NCI-H345 treated with DMSO at 0.1 percent for 48 hours (cell line): ENCODE measurements around the gene MICAL3.
A peak's percentile ranks its signal among the peaks of the same experiment; 100 is the strongest.

Experiments used
- DNase-seq: peaks from one replicate; lab custom pipeline; 2025; ENCODE audit not compliant: unreplicated experiment; lab: John Stamatoyannopoulos, UW

MICAL3 gene

DNA sequence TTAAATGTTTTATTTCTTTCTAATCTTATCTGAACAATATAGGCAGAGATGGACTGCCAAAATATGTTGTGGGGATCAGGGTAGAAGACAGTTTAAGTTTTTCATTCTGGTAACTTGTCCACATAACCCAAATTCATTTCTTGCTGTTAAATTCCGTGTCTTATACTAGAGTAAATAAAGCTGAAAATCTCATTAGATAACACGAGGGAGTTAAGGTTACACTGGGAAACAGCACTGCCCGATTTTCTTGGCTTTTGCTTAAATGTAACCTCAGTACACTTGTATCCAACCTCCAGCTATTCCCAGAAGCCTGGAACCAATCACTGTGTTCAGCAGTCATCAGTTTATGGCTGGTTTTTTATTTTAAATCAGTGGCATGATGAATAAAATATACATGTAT lies 48.2 kb downstream of the MICAL3 start:
- DNase-seq: no peak

DNA sequence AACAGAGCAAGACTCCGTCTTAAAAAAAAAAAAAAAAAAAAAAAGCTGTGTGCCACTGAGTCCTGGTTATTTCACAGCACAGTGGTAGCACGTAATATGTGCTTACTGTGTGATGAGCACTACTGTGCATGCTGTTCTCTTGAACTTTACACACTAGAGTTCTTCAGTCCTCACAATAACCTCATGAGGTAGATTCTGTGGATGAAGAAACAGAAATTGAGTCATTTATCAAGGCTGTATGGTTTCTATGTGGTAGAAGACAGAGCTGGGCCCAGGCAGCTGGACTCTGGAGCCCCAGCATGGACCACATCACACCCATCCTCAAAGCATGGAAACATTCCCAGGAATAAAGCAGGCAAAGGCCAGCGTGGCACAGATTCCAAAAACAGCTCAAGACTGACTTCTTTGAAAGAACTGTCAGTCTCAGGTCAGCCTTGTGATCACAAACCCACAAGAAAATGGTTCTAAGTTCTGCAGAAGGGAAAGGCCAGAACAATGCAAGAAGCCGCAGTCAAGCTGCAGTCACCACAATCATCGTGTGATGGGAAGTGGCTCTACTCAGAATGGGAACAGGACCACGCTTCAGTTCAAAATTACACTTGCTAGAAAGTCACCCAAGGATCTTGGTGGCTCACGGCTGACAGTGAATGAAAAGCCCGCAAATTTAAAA lies 49.5 kb downstream of the MICAL3 start:
- DNase-seq: no peak

DNA sequence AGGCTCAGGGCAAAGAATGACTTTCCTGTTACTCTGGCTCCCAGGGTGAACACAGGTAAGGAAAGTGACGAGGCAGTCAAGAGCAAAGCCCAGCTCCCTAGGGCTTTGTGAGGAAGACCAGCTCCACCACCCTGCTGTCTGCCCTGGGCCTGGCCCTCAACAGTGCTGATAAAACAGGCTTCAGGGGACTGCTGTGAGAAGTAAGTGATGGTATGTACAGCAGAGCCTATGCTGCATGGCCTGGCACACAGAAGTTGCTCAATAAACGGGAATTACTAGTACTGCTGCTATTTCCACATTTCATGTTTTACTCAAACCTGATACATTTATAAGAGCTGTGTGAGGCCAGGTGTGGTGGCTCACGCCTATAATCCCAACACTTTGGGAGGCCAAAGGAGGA lies 50.3 kb downstream of the MICAL3 start:
- DNase-seq: no peak

- DNase-seq: no peak
These were observed 51.1 kb downstream of the MICAL3 start for GRCh38 chr22:17973217-17973616.

GRCh38 chr22:17972385-17973191 lies 51.8 kb downstream of the MICAL3 start:
- DNase-seq: no peak

- no peak for DNase-seq
These were observed 52.6 kb downstream of the MICAL3 start for GRCh38 chr22:17971711-17972110.

GRCh38 chr22:17970201-17970708 lies 54.1 kb downstream of the MICAL3 start:
- no peak for DNase-seq

DNA sequence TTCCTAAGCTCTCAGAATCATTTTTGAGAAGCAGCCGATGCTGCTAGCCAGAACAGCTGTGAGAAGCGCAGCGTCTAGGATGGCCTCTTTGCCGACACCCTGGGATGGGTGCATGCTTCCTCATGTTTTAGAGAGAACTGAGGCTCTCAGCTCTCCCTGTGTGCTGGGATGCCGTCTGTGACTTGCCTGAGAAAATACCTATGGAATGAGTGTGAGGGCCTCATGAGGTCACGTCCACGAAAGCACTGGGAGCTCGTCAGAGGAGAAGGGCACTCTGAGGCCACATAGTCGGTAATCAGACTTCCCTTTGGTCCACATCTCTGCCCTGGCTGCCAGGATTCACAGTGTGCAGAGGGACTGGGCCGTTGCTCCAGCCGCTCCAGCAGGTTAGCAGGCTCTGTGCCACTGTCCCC lies 54.7 kb downstream of the MICAL3 start:
- DNase-seq: no peak

GRCh38 chr22:17968126-17968525 lies 56.2 kb downstream of the MICAL3 start:
- DNase-seq: peak; percentile 34

- no peak for DNase-seq
These were observed 58.0 kb downstream of the MICAL3 start for GRCh38 chr22:17966403-17966717.

GRCh38 chr22:17965538-17966402 lies 58.6 kb downstream of the MICAL3 start:
- DNase-seq: no peak

DNA sequence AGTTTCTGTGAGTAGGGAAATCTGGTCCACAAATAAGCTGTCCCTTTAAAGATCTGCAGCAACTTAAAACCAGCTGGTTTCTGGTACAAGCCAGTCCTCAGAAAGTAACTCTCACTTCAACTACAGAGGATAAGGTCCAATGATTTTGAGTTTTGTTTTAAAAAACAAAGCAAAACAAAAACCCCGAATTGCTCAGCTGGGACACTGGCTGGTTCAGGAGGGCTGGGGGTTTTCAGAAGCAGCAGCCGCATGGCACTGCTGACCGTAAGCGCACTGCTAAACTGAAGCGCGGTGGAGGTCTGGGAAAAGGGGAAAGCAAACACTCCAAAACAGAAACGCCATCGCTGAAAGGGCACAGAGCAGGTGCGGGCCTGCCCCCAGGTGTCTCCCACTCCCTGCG lies 59.7 kb downstream of the MICAL3 start:
- no peak for DNase-seq

- no peak for DNase-seq
These were observed 60.2 kb downstream of the MICAL3 start for GRCh38 chr22:17964156-17964555.

DNA sequence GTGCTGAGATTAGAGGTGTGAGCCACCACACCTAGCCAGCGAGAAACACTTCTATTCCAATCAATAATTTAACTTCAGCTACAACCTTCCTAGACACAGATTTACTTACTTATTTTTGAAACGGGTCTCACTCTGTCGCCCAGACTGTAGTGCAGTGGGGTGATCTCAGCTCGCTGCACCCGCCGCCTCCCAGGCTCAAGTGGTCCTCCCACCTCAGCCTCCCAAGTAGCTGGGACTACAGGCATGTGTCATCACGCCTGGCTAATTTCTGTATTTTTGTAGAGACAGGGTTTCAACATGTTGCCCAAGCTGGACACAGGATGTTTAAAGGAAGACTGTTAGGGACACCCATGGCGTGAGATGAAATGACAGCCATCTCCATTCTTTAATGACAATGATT lies 61.3 kb downstream of the MICAL3 start:
- no peak for DNase-seq

DNA sequence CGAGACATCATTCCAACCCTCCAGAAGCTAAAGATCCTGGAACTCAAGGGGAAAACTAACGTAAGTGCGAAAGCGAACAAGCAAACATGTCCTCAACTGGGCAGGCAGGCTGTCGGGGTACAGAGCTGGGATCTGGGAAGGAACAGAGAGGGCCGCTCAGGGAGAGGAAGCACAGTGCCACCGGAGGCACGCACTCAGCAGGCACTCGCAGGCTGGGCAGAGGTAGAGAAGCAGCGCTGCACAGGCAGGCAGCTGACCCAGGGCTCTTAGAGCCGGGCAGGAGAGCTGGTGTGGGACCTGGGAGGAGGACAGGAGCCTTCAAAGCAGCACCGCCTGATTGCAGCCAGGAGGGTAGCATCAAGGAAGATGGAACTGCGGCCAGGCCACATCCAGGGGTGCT lies 62.2 kb downstream of the MICAL3 start:
- DNase-seq: no peak

DNA sequence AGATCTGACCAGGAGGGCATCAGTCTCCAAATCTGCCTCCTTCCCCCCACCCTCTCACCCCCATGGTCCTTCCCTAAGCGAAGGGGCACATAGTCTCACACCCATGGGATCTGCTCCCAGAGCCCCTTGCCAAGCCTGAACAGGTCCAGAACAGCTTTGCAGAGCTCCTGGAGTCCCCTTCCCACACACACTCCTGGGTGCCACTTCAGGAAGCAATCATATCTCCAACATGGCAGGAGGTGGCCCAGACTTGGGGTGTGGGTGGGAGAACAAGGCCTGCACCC lies 63.0 kb downstream of the MICAL3 start:
- DNase-seq: no peak

DNA sequence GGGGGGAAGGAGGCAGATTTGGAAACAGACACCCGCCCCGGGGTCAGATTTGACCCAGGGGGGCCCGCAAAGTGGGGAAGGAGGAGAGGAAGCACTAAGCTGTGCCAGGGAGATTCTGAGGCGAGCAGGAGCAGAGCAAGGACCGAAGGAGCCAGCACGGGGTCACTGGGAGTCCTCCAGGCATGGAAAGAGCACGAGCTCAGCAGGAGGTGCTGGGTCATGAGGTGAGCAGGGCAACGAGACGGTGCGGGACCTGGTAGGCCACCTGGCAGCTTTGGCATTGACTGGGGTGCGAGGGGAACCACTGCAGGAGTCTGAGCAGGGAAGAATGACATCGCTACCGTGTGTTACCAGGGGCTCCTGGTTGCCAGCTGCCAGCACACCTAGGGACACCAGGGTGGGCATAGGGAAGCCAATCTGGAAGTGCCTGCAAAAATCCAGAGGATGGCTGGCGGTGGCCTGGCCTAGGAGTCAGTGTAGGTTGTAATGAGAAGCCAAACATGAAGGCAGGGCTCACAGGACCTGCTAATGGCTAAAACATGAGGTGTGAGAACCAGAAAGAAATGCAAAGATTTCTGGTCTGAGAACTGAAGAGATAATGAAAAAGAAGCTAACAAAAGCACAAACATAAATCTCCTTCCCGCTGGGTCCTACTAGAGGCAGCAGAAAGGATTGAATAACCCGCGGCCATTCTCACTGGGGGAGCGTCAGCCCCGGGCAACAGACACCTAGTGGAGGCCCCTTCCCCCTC lies 63.5 kb downstream of the MICAL3 start:
- no peak for DNase-seq

DNA sequence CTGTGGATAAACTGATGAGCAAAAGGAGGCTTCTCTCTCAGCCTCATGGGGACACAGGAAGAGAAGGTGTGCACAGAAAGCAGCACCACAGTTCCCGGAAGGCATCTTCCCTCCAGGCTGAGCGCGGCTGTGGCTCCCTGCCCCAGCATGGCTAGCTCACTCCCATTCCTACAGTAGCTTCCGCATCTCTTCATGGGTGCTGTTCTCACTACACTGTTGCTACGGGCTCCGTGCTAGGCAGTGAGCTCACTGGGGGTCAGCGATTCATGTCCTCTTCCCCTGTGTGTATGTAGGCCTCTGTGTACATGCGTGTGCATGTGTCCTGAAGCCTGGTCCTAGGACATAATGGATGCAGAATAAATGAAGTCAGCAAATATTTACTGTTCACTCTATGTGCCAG lies 64.3 kb downstream of the MICAL3 start:
- no peak for DNase-seq

DNA sequence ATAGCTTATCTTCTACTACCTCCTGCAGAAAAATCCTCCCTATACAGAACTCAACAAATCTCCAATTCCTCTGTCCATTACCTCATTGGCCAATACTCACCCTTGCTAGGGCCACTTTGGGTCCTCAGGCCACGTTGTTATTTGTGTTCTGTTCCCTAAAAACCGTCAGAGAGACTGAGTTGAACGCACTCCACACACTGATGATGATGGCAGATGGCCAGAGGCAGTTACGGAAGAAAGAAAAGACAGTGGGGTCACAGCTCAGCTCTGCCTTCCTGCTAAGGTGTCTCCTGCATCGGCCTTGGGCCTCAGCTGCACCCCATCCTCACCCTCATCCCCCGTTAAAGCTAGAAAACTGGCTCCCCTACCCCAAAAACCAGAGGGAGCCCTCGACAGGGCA lies 66.2 kb downstream of the MICAL3 start:
- DNase-seq: no peak

DNA sequence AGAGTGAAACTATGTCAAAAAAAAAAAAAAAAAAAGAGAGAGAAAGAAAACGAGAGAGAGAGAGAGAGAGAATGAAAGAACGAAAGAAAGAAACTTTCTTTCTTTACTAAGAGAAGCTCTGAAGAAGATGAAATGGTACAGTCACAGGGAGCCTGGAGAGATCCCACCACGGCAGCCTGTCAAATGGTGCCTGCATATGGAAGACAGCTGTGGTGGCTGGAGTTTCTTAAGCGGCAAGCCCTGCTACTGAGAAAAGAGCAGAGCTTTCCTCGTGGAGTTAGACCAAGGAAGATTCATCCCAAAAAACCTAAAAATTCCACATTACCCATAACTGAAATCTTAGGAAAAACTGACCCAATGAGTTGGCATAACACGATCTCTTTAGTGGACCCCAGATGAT lies 66.7 kb downstream of the MICAL3 start:
- DNase-seq: no peak

DNA sequence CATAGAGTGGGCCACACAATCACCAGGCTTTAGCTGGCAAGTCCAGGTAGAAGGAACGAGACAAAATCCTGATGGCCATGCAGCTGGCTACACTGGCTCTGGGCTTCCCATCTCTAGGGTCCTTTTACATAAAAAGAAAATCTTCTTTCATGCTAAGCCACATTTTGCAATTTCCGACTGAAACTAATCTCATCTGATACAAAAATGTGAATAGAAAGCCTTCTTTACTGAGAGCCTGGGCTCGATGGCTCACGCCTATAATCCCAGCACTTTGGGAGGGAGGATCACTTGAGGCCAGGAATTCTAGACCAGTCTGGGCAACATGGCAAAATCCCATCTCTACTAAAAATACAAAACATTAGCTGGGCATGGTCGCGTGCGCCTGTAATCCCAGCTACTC lies 67.2 kb downstream of the MICAL3 start:
- DNase-seq: no peak
